Measurements from ENCODE around the gene MAST1. TPM values are rescaled to one million over a fixed set of nuclear protein-coding genes. Genes with fewer than 3 reads are reported as not detected.

Gene MAST1
- total RNA-seq, 1 donor from 2014 or later, result 0.88 TPM

GRCh38 chr19:12859546-12859945 lies 21.2 kb downstream of the MAST1 start:
- Histone ChIP-seq H3K36me3 (ENCODE audit: control insufficient read depth, insufficient read depth, low read length) (no peaks in the 10 kb centered on the region), H3K4me3 (ENCODE audit: low read depth, low read length) (no peak overlapping the region), H3K27me3 (ENCODE audit: control insufficient read depth, insufficient read depth, low read length) (no peaks in the 10 kb centered on the region)
- DNase-seq (ENCODE audit: low read depth), result no peak
- TF ChIP-seq, protein P1, sequence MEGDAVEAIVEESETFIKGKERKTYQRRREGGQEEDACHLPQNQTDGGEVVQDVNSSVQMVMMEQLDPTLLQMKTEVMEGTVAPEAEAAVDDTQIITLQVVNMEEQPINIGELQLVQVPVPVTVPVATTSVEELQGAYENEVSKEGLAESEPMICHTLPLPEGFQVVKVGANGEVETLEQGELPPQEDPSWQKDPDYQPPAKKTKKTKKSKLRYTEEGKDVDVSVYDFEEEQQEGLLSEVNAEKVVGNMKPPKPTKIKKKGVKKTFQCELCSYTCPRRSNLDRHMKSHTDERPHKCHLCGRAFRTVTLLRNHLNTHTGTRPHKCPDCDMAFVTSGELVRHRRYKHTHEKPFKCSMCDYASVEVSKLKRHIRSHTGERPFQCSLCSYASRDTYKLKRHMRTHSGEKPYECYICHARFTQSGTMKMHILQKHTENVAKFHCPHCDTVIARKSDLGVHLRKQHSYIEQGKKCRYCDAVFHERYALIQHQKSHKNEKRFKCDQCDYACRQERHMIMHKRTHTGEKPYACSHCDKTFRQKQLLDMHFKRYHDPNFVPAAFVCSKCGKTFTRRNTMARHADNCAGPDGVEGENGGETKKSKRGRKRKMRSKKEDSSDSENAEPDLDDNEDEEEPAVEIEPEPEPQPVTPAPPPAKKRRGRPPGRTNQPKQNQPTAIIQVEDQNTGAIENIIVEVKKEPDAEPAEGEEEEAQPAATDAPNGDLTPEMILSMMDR (IDR thresholded peaks at IDR 0.05; ENCODE audit: insufficient read depth, low read length, poor library complexity, severe bottlenecking), result no peak

DNA sequence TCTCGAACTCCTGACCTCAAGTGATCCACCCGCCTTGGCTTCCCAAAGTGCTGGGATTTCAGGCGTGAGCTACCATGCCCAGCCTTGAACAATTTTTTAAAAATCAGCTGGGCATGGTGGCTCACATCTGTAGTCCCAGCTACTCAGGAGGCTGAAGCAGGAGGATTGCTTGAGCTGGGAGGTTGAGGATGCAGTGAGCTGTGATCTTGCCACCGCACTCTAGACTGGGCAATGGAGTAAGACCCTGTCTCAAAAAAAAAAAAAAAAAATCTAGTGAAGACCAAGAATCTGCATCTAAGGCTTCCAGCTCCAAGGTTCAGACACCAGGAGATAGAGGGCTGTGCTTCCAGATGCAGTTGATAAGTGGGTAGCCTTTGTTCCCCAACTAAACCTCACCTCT lies 25.8 kb downstream of the MAST1 start:
- Histone ChIP-seq H3K4me3 (ENCODE audit: low read depth, low read length) (no peak overlapping the region), H3K36me3 (ENCODE audit: control insufficient read depth, insufficient read depth, low read length) (no peaks in the 10 kb centered on the region), H3K27me3 (ENCODE audit: control insufficient read depth, insufficient read depth, low read length) (peaks cover 2% of the 10 kb centered on the region)
- TF ChIP-seq, protein P1 (IDR thresholded peaks at IDR 0.05; ENCODE audit: insufficient read depth, low read length, poor library complexity, severe bottlenecking), result no peak
- DNase-seq (ENCODE audit: low read depth), result no peak

DNA sequence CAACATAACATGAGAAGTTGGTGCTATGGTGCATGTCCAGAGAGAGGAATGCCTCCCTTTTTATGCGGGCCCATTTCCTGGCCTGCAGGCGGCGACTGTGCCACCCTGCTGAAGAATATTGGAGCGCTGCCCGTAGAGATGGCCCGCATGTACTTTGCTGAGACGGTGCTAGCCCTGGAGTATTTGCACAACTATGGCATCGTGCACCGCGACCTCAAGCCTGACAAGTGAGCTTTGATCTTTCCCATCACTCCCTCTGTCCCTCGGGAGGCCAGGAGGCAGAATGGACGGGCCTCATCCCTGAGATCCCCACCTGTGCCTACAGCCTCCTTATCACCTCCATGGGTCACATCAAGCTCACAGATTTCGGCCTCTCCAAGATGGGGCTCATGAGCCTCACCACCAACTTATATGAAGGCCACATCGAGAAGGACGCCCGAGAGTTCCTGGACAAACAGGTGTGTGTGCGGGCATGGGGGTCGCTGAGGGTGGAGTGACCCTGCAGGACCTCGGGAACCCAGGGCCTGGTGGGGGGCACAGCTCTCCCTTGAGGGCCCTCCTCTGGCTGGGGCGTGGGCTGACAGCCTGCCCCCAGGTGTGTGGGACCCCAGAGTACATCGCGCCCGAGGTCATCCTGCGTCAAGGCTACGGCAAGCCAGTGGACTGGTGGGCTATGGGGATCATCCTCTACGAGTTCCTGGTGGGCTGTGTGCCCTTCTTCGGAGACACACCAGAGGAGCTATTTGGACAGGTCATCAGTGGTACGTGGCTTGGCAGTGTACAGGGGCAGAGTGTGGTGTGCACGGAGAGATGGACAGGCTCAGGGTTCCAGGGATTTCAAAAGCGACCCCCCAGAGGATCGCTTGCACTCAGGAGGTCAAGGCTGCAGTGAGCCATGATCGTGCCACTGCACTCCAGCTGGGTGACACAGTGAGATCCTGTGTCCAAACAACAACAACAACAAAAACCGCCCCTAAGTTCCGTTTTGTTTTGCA lies 26.7 kb downstream of the MAST1 start:
- TF ChIP-seq, protein P1 (IDR thresholded peaks at IDR 0.05; ENCODE audit: insufficient read depth, low read length, poor library complexity, severe bottlenecking), result no peak
- no peak for DNase-seq (ENCODE audit: low read depth)
- no peaks in the 10 kb centered on the region for H3K36me3 ChIP-seq (ENCODE audit: control insufficient read depth, insufficient read depth, low read length)
- H3K4me3 ChIP-seq (ENCODE audit: low read depth, low read length), result no peak overlapping the region
- peaks cover 2% of the 10 kb centered on the region for H3K27me3 ChIP-seq (ENCODE audit: control insufficient read depth, insufficient read depth, low read length)

DNA sequence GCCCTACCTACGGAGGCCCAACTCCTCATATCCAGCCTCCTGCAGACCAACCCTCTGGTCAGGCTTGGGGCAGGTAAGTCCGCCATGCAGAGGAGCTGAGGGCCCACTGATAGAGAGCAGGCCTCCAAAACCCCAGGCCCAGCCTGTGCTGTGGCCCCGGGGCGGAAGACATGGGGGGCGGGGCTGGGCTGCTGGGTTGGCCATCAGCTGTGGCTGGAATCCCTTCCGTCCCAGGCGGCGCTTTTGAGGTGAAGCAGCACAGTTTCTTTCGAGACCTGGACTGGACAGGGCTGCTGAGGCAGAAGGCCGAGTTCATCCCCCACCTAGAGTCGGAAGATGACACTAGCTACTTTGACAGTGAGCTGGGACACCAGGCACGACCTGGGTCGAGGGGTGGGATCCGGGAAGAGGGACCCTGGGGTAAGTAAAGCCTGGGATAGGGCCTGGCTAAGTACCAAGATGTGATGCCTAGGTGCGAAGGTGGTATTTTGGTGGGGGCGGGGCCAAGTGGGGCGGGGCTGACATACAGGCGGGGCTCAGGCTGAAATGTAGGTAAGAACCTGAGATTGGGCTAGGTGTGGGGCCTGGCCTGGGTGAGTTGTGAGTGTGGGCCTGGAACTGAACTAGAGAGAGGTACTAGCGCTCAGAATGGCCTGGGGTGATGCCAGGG lies 27.6 kb downstream of the MAST1 start:
- H3K27me3 ChIP-seq (ENCODE audit: control insufficient read depth, insufficient read depth, low read length), result peaks cover 2% of the 10 kb centered on the region
- no peak for DNase-seq (ENCODE audit: low read depth)
- no peak overlapping the region for H3K4me3 ChIP-seq (ENCODE audit: low read depth, low read length)
- no peaks in the 10 kb centered on the region for H3K36me3 ChIP-seq (ENCODE audit: control insufficient read depth, insufficient read depth, low read length)
- TF ChIP-seq, protein P1 (IDR thresholded peaks at IDR 0.05; ENCODE audit: insufficient read depth, low read length, poor library complexity, severe bottlenecking), result no peak

GRCh38 chr19:12866416-12867119 lies 28.3 kb downstream of the MAST1 start:
- TF ChIP-seq, protein P1 (IDR thresholded peaks at IDR 0.05; ENCODE audit: insufficient read depth, low read length, poor library complexity, severe bottlenecking), result no peak
- DNase-seq (ENCODE audit: low read depth), result no peak
- Histone ChIP-seq H3K4me3 (ENCODE audit: low read depth, low read length) (no peak overlapping the region), H3K36me3 (ENCODE audit: control insufficient read depth, insufficient read depth, low read length) (no peaks in the 10 kb centered on the region), H3K27me3 (ENCODE audit: control insufficient read depth, insufficient read depth, low read length) (peaks cover 2% of the 10 kb centered on the region)

All from kidney epithelial cell (primary cell).